ENCODE results near the gene PDX1. TPM values are rescaled to one million over a fixed set of nuclear protein-coding genes. Genes with fewer than 3 reads are reported as not detected.
A peak's percentile ranks its signal among the peaks of the same experiment; 100 is the strongest.

Gene PDX1
- total RNA-seq, 1 experiment from 2014 or later: not detected

DNA sequence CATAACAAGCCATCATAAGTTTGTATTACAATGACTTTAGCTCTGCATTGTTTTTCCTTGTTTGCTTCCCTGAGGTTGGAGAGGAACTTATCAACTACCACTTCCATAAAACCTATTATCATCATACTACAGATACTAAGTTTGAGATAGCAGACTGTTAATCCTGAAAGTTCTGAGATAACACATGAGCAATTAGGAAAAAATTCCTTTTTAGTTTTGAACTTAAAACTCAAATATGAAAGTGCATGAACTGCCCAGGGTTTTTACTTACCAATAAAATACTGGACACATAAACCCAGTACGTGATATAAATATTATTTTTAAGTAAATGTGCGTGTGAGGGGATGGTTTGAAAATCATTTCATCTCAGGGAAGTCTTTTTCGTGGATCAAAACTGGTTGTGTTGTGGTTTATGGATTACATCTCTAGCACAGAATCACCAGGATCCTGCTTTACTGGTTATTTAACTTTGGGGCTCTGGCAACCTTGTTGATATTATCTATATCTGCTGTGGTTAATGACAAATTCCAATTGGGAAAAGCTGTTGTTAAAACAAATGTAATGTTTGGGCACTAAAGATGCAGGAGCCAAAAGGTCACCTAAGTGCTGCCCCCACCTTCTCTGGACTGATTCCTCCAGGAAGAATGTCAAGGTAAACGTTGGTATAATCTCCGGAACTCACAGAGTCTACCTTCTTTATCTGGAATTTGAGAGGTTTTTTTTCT is 36.9 kb downstream of the PDX1 start:
- Mint-ChIP-seq H3K27ac (no peak overlapping the region), H3K27me3 (ENCODE audit: low read depth) (peaks cover 99% of the 10 kb centered on the region), H3K9me3 (no peaks in the 10 kb centered on the region), H3K36me3 (no peaks in the 10 kb centered on the region), H3K4me1 (peaks cover 18% of the 10 kb centered on the region), H3K4me3 (no peak overlapping the region)
- ChIA-PET CTCF (interaction anchor here (0.6 to 4.1 kb wide), 2 partner anchors 131 to 422 kb away, joined by 4 to 211 read pairs; no protein-coding TSS in a partner anchor), POLR2A (interaction anchor here (0.7 kb wide), 2 partner anchors 33 to 276 kb away, joined by 3 read pairs; no protein-coding TSS in a partner anchor)
- ATAC-seq (no peak), DNase-seq (ENCODE audit: low spot score) (no peak)
- TF ChIP-seq TP53 (CRISPR knock-in tag; IDR thresholded peaks at IDR 0.05) (no peak), ATF3 (CRISPR knock-in tag; conservative IDR thresholded peaks at IDR 0.05) (no peak), ESRRA (CRISPR knock-in tag; IDR thresholded peaks at IDR 0.05; ENCODE audit: borderline replicate concordance) (no peak), ZNF232 (CRISPR knock-in tag; IDR thresholded peaks at IDR 0.05) (no peak), ZNF263 (CRISPR knock-in tag; IDR thresholded peaks at IDR 0.05; ENCODE audit: low read depth) (no peak)

DNA sequence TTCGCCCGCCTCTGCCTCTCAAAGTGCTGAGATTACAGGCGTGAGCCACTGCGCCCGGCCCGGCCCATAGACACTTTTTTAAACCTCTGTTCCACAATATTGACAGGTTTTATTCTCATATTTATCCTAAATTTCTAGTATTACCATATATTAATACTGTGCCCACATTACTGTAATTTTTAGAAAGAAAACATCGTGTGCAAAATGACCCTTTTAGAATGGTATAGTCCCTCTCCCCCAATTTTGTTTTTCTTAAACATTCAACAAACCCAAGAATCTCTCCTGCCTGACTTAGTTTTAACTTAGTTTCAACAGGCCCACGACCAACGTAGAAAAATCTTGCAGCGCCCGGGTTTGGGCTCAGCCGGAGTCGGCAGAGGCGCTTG is 40.2 kb downstream of the PDX1 start:
- H3K9me3 Mint-ChIP-seq: no peaks in the 10 kb centered on the region
- peaks cover 30% of the 10 kb centered on the region for H3K4me1 Mint-ChIP-seq
- CTCF ChIA-PET: interaction anchor here (0.5 to 3.6 kb wide), 26 partner anchors 9 to 598 kb away, joined by 3 to 46 read pairs (median 7); partner anchors contain the start of genes CDX2 and PDX1
- H3K27ac Mint-ChIP-seq: no peak overlapping the region
- no peaks in the 10 kb centered on the region for H3K36me3 Mint-ChIP-seq
- ATAC-seq (no peak), DNase-seq (ENCODE audit: low spot score) (no peak)
- no peak for TF ChIP-seq FOXP1 (CRISPR knock-in tag; IDR thresholded peaks at IDR 0.05; ENCODE audit: borderline replicate concordance)
- peaks cover 100% of the 10 kb centered on the region for H3K27me3 Mint-ChIP-seq (ENCODE audit: low read depth)
- POLR2A ChIA-PET: no interaction called here
- peak overlapping the region; percentile 56 for H3K4me3 Mint-ChIP-seq

DNA sequence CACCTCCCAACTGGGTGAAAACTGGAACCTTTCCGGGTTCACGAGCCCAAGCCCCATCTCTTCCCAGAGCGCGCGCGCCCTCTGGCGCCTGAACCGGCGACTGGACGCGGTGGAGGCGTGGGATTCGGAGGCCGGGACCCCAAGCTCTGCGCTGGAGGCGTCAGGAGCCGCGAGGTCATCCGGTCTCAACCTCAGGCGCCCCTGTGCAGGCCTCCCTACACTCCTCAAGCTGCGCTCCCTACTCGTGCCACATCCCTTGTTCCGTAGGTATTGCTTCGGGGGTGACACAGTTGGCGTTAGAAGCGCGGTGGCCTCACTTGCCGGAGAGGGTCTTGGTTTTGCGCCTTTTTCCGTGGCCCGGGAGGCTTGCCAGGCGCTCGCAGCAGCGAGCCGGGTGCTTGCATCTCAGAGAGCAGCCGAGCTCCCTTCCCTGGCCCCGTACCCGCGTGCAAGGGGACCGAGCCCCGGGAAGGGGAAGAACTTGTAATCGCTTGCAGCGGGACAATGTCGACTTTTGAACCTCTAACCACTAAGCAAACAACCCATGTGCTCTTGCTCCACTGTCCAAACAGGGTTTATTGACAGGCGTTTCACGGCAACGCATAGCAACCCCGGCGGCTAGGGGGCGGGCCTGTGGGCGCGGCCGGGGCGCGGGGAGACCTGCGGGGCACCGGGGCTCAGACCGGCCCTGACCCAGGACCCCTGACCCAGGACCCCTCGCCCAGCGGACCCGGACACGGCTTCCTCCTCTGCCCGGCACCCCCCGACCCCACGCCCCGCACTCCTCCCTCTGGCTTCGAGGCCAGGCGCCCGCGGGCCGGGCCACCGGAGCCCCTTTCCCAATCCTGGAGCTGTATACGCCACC is 40.8 kb downstream of the PDX1 start:
- peak; percentile 89 for DNase-seq (ENCODE audit: low spot score)
- TF ChIP-seq, protein P1, sequence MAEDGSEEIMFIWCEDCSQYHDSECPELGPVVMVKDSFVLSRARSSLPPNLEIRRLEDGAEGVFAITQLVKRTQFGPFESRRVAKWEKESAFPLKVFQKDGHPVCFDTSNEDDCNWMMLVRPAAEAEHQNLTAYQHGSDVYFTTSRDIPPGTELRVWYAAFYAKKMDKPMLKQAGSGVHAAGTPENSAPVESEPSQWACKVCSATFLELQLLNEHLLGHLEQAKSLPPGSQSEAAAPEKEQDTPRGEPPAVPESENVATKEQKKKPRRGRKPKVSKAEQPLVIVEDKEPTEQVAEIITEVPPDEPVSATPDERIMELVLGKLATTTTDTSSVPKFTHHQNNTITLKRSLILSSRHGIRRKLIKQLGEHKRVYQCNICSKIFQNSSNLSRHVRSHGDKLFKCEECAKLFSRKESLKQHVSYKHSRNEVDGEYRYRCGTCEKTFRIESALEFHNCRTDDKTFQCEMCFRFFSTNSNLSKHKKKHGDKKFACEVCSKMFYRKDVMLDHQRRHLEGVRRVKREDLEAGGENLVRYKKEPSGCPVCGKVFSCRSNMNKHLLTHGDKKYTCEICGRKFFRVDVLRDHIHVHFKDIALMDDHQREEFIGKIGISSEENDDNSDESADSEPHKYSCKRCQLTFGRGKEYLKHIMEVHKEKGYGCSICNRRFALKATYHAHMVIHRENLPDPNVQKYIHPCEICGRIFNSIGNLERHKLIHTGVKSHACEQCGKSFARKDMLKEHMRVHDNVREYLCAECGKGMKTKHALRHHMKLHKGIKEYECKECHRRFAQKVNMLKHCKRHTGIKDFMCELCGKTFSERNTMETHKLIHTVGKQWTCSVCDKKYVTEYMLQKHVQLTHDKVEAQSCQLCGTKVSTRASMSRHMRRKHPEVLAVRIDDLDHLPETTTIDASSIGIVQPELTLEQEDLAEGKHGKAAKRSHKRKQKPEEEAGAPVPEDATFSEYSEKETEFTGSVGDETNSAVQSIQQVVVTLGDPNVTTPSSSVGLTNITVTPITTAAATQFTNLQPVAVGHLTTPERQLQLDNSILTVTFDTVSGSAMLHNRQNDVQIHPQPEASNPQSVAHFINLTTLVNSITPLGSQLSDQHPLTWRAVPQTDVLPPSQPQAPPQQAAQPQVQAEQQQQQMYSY (CRISPR knock-in tag; IDR thresholded peaks at IDR 0.05): no peak
- TF ChIP-seq, protein P2, sequence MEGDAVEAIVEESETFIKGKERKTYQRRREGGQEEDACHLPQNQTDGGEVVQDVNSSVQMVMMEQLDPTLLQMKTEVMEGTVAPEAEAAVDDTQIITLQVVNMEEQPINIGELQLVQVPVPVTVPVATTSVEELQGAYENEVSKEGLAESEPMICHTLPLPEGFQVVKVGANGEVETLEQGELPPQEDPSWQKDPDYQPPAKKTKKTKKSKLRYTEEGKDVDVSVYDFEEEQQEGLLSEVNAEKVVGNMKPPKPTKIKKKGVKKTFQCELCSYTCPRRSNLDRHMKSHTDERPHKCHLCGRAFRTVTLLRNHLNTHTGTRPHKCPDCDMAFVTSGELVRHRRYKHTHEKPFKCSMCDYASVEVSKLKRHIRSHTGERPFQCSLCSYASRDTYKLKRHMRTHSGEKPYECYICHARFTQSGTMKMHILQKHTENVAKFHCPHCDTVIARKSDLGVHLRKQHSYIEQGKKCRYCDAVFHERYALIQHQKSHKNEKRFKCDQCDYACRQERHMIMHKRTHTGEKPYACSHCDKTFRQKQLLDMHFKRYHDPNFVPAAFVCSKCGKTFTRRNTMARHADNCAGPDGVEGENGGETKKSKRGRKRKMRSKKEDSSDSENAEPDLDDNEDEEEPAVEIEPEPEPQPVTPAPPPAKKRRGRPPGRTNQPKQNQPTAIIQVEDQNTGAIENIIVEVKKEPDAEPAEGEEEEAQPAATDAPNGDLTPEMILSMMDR (IDR thresholded peaks at IDR 0.05): peak; percentile 55
- TF ChIP-seq MAX (CRISPR knock-in tag; IDR thresholded peaks at IDR 0.05): peak; percentile 31; the same call in 1 of the 2 replicates
- TF ChIP-seq GABPB1 (CRISPR knock-in tag; IDR thresholded peaks at IDR 0.05): peak; percentile 63; the same call in 1 of the 2 replicates
- no peak overlapping the region for H3K27ac Mint-ChIP-seq
- CTCF ChIA-PET: interaction anchor here (0.5 to 3.6 kb wide), 31 partner anchors 9 to 599 kb away, joined by 3 to 46 read pairs (median 5); partner anchors contain the start of genes CDX2 and PDX1
- POLR2A ChIA-PET: no interaction called here
- H3K36me3 Mint-ChIP-seq: no peaks in the 10 kb centered on the region
- H3K4me3 Mint-ChIP-seq: peak overlapping the region; percentile 56
- H3K9me3 Mint-ChIP-seq: no peaks in the 10 kb centered on the region
- ATAC-seq: peak; percentile 76
- peaks cover 100% of the 10 kb centered on the region for H3K27me3 Mint-ChIP-seq (ENCODE audit: low read depth)
- peaks cover 37% of the 10 kb centered on the region for H3K4me1 Mint-ChIP-seq

Data from WTC11 (cell line).